ENCODE measurements around the gene GRK1.

DNA sequence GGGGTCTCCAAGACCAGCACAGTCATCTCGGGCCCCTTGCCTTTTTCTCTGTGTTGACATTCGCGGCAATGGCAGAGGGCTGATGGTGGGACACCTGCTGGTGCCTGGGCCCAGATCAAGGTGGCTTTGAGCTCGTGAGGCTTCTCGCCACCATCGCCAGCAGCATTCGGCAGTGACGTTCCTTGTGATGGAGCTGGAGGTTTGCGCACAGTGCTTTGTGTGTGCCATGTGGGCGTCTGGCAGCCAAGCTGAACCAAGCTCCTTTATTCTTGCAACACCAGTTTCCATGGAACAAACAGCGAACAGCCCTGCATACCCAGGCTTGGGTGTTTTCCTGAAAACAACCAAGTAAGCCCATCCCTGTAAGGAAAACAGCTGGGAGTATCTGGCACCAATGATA lies 82.9 kb downstream of the GRK1 start:
- TF ChIP-seq EZH2 (IDR thresholded peaks at IDR 0.05) (no peak), FOXP2 (optimal IDR thresholded peaks at IDR 0.05; ENCODE audit: control extremely low read depth, extremely low read length, insufficient read depth) (no peak), POLR2AphosphoS5 (IDR thresholded peaks at IDR 0.05; ENCODE audit: borderline replicate concordance, low read depth, low read length) (no peak)

All from SK-N-MC (cell line).